Body of pancreas (tissue), 4 donors: ENCODE data around the gene OBI1. TPM values are rescaled to one million over a fixed set of nuclear protein-coding genes. Genes with fewer than 3 reads are reported as not detected.

Experiments used
- ATAC-seq: fragments of 150-250 bp; one replicate; pipeline ENCODE4 v1.9.1; 2016
- DNase-seq, 4 donors: peaks; one replicate each; pipeline ENCODE4 v3.0.0-alpha.2; 2019
- H3K27ac ChIP-seq, 4 donors: fragments of 200-600 bp; sonication (generic); 1 replicate in 3 of 4; 2 replicates in 1 of 4; pipeline versions ENCODE4 v1.5.1 to v1.6.1; 2016 to 2019; ENCODE audit warnings: mild to moderate bottlenecking in 1 of 4, mixed read lengths in 1 of 4, moderate library complexity in 1 of 4
- H3K27me3 ChIP-seq, 2 donors: fragments of 200-600 bp; sonication (generic); one replicate each; pipeline ENCODE4 v1.6.0; 2016; ENCODE audit warnings: mild to moderate bottlenecking in 1 of 2
- H3K36me3 ChIP-seq, 2 donors: fragments of 200-600 bp; sonication (generic); replicated peaks in 1 of 2; 2 replicates each; pipeline ENCODE4 v1.5.1; 2016; ENCODE audit warnings: low read depth in 2 of 2; ENCODE audit not compliant: insufficient read depth in 1 of 2
- H3K4me1 ChIP-seq: fragments of 200-600 bp; sonication (generic); one replicate; pipeline ENCODE4 v1.6.0; 2016
- H3K4me3 ChIP-seq, 2 donors: fragments of 200-600 bp; sonication (generic); 1 replicate in 1 of 2; 2 replicates in 1 of 2; pipeline ENCODE4 v1.5.1; 2016 to 2019
- H3K9me3 ChIP-seq, 3 donors: fragments of 200-600 bp; sonication (generic); 1 replicate in 2 of 3; 2 replicates in 1 of 3; pipeline ENCODE4 v1.5.1; 2016
- POLR2A ChIP-seq, 3 donors: fragments of 450-650 bp; IDR thresholded peaks; one replicate each; pipeline ENCODE4 v1.6.1; 2016; ENCODE audit warnings: antibody characterized with exemption in 3 of 3, mild to moderate bottlenecking in 2 of 3
- WGBS, 2 donors: methylation state at CpG; one replicate each; pipeline ENCODE4 v1.1.5; 2017; 5-methylcytosine and 5-hydroxymethylcytosine counted together
- intact Hi-C: fragments of 100-400 bp; cut with DNase I; formaldehyde crosslinking; loops from one replicate; pipeline ENCODE4 v1.15.1; 2023
- total RNA-seq, 2 donors: library from RNA; depleted of rRNA; stranded (reverse); fragments of >200 nt; gene quantifications; one replicate each; pipeline ENCODE4 v1.1.0, GENCODE V29; 2016
- TF ChIP-seq, protein P1 (sequence below), 7 experiments: fragments of 450-650 bp in 4 of 7; fragments of 200-600 bp in 3 of 7; sonication (generic) in 3 of 7; IDR thresholded peaks; one replicate each; pipeline ENCODE4 v1.5.1; 2016 to 2019; ENCODE audit warnings: antibody characterized with exemption in 7 of 7

The OBI1 gene
- total RNA-seq, 2 donors from 2014 or later: 3.3 to 8.6 TPM

DNA sequence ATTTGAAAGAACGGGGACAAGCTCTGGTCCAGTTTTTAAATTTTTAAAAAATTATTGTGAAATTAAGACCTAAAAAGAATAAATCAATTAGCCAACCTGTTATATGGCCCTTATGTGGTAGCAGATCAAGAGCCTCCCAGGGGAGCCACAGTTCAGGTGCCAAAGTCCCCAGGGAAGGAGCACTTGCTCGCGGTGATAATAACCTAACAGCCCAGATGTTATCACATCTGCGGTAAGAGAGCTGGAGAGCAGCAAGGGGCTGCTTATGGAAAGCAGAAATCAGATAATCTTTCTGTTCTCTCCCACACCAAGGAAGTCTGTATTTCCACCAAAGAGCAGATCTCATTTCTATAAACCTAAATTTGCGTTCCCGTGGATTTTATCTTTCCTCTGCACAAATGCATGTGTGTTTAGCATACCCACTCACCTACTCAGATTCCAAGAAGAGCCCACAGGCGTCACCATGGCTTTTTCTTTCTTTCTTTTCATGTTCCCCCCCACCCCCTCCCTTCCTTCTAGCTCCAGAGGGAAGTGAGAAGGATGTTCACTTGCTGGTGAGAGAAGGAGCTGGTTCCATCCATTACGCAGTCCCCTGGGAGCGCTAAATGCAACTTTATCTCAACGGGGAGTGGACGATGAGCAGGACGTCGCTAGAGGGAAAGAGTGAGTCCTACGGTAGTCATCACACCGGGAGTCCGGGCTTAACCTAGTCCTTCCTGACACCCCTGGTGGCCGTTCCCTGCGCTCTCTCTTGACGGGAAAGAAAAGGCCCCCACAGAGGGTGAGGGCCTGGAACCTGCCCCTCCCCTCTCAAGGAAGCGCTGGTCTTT lies 54.0 kb downstream of the OBI1 start:
- DNase-seq (no peak), ATAC-seq (no peak)
- Histone ChIP-seq H3K27me3 (peaks cover 4 to 68% of the 10 kb centered on the region in 2 donors), H3K36me3 (no peaks in the 10 kb centered on the region), H3K4me3 (no peak overlapping the region), H3K27ac (no peak overlapping the region), H3K4me1 (peaks cover 52% of the 10 kb centered on the region), H3K9me3 (no peaks in the 10 kb centered on the region)
- TF ChIP-seq, protein P1, sequence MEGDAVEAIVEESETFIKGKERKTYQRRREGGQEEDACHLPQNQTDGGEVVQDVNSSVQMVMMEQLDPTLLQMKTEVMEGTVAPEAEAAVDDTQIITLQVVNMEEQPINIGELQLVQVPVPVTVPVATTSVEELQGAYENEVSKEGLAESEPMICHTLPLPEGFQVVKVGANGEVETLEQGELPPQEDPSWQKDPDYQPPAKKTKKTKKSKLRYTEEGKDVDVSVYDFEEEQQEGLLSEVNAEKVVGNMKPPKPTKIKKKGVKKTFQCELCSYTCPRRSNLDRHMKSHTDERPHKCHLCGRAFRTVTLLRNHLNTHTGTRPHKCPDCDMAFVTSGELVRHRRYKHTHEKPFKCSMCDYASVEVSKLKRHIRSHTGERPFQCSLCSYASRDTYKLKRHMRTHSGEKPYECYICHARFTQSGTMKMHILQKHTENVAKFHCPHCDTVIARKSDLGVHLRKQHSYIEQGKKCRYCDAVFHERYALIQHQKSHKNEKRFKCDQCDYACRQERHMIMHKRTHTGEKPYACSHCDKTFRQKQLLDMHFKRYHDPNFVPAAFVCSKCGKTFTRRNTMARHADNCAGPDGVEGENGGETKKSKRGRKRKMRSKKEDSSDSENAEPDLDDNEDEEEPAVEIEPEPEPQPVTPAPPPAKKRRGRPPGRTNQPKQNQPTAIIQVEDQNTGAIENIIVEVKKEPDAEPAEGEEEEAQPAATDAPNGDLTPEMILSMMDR (IDR thresholded peaks at IDR 0.05): no peak
- TF ChIP-seq POLR2A (IDR thresholded peaks at IDR 0.05): no peak
- WGBS, 2 donors: 4 to 7% methylated on average over 20 of the region's 20 CpGs
- intact Hi-C loops: no loop called here

DNA sequence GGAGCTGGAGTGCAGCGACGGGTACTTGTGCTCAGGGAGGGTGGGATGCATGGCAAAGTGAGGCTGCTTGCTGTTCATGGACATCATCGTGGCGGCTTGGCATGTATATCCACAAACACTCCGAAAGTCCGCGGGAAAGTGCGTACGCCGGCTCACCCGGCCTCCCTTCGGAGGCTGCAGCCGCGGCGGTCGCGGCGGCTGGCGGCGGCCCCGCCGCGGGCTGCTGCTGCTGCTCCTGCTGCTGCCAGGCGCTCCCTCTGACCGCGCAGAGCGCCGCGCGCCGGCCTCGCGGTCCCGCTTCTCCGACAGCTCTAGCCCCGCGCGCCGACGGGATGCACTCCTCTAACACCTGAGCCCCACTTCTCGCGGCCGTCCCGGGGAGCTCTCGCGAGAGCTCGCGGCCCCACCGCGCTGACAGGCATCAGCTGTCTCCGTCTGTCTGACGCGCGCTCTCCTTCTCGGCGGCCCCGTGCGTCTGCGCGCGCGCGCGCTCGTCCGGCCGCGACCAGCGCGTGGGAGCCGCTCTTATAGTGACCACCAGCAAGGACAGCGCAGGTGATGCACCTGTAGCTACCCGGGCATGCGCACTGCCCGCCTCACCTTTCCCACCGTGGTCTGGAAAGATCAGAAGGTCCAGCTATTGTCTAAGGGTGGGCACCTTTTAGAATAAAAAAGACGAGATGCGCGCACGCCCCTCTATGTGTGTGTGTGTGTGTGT lies 55.6 kb downstream of the OBI1 start, which contains the start of gene POU4F1:
TSS of gene POU4F1 (minus strand) at position 313 of the 718 bp plus-strand sequence. CDS start at position 87, 226 bp downstream.
- no peak within 1 kb of the TSS for H3K4me3 ChIP-seq
- H3K27ac ChIP-seq: no peak within 1 kb of the TSS
- DNase-seq: peak in 3 of 4 donors; percentile 24 to 53 (median 25)
- peaks cover 0 to 82% of the 10 kb centered on the region in 2 donors for H3K27me3 ChIP-seq
- peak; percentile 52 for ATAC-seq
- peaks cover 39% of the 10 kb centered on the region for H3K4me1 ChIP-seq
- no peak for TF ChIP-seq POLR2A (IDR thresholded peaks at IDR 0.05)
- TF ChIP-seq, protein P1 (IDR thresholded peaks at IDR 0.05): no peak
- H3K36me3 ChIP-seq: no peaks in the 10 kb centered on the region
- WGBS, 2 donors: 1 to 5% methylated on average over 37 to 76 of the region's 80 CpGs
- intact Hi-C loops: no loop called here
- no peaks in the 10 kb centered on the region for H3K9me3 ChIP-seq

DNA sequence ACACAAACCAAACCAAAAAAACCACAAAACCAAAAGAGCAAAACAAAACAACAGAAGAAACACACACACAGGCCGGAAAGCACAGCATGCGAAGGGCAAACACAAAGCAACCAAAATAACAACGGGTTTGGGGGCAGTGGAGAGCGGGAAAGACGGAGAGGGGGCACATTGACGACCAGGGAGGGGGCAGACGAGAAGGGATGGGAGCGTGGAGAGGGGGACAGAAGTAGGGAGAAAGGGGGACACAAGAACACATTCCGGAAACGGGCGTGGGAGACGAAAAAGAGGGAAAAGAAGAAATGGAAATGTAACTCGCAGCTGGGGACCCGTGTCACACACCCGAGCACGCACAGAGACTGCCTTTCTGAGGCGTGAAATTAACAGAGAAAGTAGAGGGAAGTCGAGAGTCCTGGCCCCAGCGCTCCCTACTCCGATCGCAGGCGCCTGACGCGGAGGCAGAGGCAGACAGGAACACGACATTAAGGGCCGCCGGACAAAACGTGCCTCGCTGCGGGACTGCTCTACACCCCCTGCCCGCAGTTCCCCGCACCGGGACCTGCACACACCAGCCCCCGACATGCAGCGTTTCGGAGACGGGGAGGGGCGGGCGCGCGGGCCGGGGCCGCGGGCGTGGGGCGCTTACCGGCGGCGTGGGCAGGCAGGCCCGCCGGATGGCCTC lies 56.3 kb downstream of the OBI1 start:
- H3K4me3 ChIP-seq: no peak overlapping the region
- intact Hi-C loops: no loop called here
- WGBS, 2 donors: 4 to 6% methylated on average over 24 to 50 of the region's 51 CpGs
- H3K9me3 ChIP-seq: no peaks in the 10 kb centered on the region
- H3K36me3 ChIP-seq: no peaks in the 10 kb centered on the region
- H3K27ac ChIP-seq: no peak overlapping the region
- ATAC-seq (no peak), DNase-seq (no peak)
- TF ChIP-seq POLR2A (IDR thresholded peaks at IDR 0.05): no peak
- TF ChIP-seq, protein P1 (IDR thresholded peaks at IDR 0.05): no peak
- H3K4me1 ChIP-seq: peaks cover 32% of the 10 kb centered on the region
- peaks cover 0 to 82% of the 10 kb centered on the region in 2 donors for H3K27me3 ChIP-seq

DNA sequence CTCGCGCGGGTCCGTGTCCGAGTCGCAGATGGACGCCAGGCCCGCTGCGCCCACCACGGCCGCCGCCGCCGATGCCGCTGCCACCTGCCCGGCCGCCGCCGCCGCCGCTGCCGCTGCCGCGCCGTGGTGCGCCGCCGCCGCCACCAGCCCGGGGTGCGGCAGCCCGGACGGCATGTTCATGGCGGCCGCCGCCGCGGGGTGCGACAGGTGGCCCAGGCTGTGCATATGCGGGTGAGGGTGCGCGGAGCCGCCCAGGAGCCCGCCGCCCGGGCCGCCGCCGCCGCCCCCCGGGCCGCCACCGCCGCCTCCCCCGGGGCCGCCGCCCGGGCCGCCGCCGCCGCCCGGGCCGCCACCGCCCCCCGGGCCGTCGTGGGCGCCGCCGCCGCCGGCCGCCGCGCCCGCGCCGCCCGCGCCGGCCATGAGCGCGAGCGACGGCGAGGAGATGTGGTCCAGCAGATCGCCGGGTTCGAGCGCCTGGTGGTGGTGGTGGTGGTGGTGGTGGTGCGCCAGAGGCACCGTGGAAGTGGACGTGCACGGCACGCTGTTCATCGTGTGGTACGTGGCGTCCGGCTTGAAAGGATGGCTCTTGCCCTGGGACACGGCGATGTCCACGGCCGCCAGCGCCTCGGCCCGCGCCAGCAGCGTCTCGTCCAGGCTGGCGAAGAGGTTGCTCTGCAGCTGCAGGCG lies 56.9 kb downstream of the OBI1 start:
- 2 to 6% methylated on average over 33 to 78 of the region's 112 CpGs for WGBS, 2 donors
- Histone ChIP-seq H3K4me3 (no peak overlapping the region), H3K4me1 (peaks cover 27% of the 10 kb centered on the region), H3K36me3 (no peaks in the 10 kb centered on the region), H3K27me3 (peaks cover 0 to 82% of the 10 kb centered on the region in 2 donors), H3K9me3 (no peaks in the 10 kb centered on the region), H3K27ac (no peak overlapping the region)
- DNase-seq (no peak), ATAC-seq (no peak)
- intact Hi-C loops: no loop called here
- TF ChIP-seq, protein P1 (IDR thresholded peaks at IDR 0.05): no peak
- no peak for TF ChIP-seq POLR2A (IDR thresholded peaks at IDR 0.05)
